PC-3 (cell line): ENCODE data around the gene SLC15A3. TPM values are rescaled to one million over a fixed set of nuclear protein-coding genes. Genes with fewer than 3 reads are reported as not detected.

Source experiments
- ATAC-seq: fragments of 200-7000 bp; cut with Tn5 transposase; 2 replicates; pipeline ENCODE4 v1.9.1; 2020; ENCODE audit warnings: mild to moderate bottlenecking, moderate library complexity
- BruUV-seq: library from RNA; stranded (reverse); fragments of 400-500 nt; replicated peaks from 2 replicates; lab custom pipeline; 2021; lab: Mats Ljungman, UMichigan
- CTCF ChIA-PET: fragments of 300-600 bp; sonication (Branson Sonifier 250); formaldehyde crosslinking; loops from one replicate; lab custom pipeline; 2022; ENCODE audit warnings: antibody characterized with exemption; lab: Charles Lee
- POLR2A ChIA-PET: fragments of 300-600 bp; sonication (Branson Sonifier 250); formaldehyde crosslinking; loops from one replicate; lab custom pipeline; 2022; ENCODE audit warnings: antibody characterized with exemption; ENCODE audit not compliant: unreplicated experiment; lab: Charles Lee
- DNase-seq: peaks from one replicate; pipeline ENCODE4 v3.0.0-alpha.2; 2015
- H2AFZ ChIP-seq: fragments of 300-600 bp; sonication (generic); 2 replicates; pipeline ENCODE4 v1.6.0; 2016; ENCODE audit warnings: antibody characterized with exemption, low read length
- H3F3A ChIP-seq: fragments of 300-600 bp; sonication (generic); one replicate; pipeline ENCODE4 v1.6.0; 2017; ENCODE audit warnings: antibody characterized with exemption, low read length, control low read depth, mild to moderate bottlenecking; ENCODE audit not compliant: unreplicated experiment
- H3K27ac ChIP-seq: fragments of 300-600 bp; sonication (generic); 2 replicates; pipeline ENCODE4 v1.5.1; 2016; ENCODE audit warnings: mild to moderate bottlenecking, low read length
- H3K27me3 ChIP-seq: fragments of 300-600 bp; sonication (generic); 2 replicates; pipeline ENCODE4 v1.6.1; 2016; ENCODE audit warnings: low read length, mixed read lengths
- H3K36me3 ChIP-seq: fragments of 300-600 bp; sonication (generic); 2 replicates; pipeline ENCODE4 v1.6.1; 2016; ENCODE audit warnings: low read depth, mixed run types, low read length, mixed read lengths
- H3K4me1 ChIP-seq: fragments of 300-600 bp; sonication (generic); 2 replicates; pipeline ENCODE4 v1.5.1; 2016; ENCODE audit warnings: low read length; ENCODE audit not compliant: insufficient read depth
- H3K4me2 ChIP-seq: fragments of 300-600 bp; sonication (generic); 2 replicates; pipeline ENCODE4 v1.6.0; 2016; ENCODE audit warnings: low read length
- H3K4me3 ChIP-seq: fragments of 300-600 bp; sonication (generic); 2 replicates; pipeline ENCODE4 v1.5.1; 2016; ENCODE audit warnings: mild to moderate bottlenecking, low read length, mixed read lengths
- H3K79me2 ChIP-seq: fragments of 300-600 bp; sonication (generic); 2 replicates; pipeline ENCODE4 v1.6.1; 2017; ENCODE audit warnings: low read length, mixed read lengths
- H3K9ac ChIP-seq: fragments of 300-600 bp; sonication (generic); 2 replicates; pipeline ENCODE4 v1.6.0; 2016; ENCODE audit warnings: mild to moderate bottlenecking, low read length
- H3K9me2 ChIP-seq: fragments of 300-600 bp; sonication (generic); replicated peaks from 2 replicates; pipeline ENCODE4 v1.6.1; 2016; ENCODE audit warnings: mixed run types, low read length, mixed read lengths
- H3K9me3 ChIP-seq: fragments of 300-600 bp; sonication (generic); 2 replicates; pipeline ENCODE4 v1.6.1; 2016; ENCODE audit warnings: low read length, mixed read lengths
- H4K20me1 ChIP-seq: fragments of 300-600 bp; sonication (generic); 2 replicates; pipeline ENCODE4 v1.6.1; 2016; ENCODE audit warnings: low read length, mixed read lengths
- CTCF ChIP-seq: fragments of 300-600 bp; sonication (generic); conservative IDR thresholded peaks from 2 replicates; pipeline ENCODE4 v1.5.1; 2017; ENCODE audit warnings: antibody characterized with exemption, low read depth, mild to moderate bottlenecking, low read length
- EZH2 ChIP-seq: fragments of 300-600 bp; sonication (generic); IDR thresholded peaks from one replicate; pipeline ENCODE4 v1.6.1; 2017; ENCODE audit warnings: antibody characterized with exemption, mild to moderate bottlenecking, low read length; ENCODE audit not compliant: unreplicated experiment
- EZH2phosphoT487 ChIP-seq: fragments of 300-600 bp; sonication (generic); IDR thresholded peaks from 2 replicates; pipeline ENCODE4 v1.6.1; 2018; ENCODE audit warnings: mild to moderate bottlenecking, antibody characterized with exemption, low read length, borderline replicate concordance
- intact Hi-C: fragments of 100-400 bp; cut with micrococcal nuclease; formaldehyde crosslinking; loops from 2 replicates; pipeline ENCODE4 v1.9.0; 2023
- total RNA-seq: library from RNA; depleted of rRNA; stranded (reverse); fragments of >200 nt; gene quantifications from 2 replicates; pipeline ENCODE4 v1.2.3, GENCODE V29; 2014

The SLC15A3 gene
- total RNA-seq, 1 experiment from 2014 or later = not detected

- no TSS peak for BruUV-seq
- H3F3A ChIP-seq = no peaks in the 10 kb centered on the region
- intact Hi-C loops = no loop called here
- H3K27me3 ChIP-seq = no peaks in the 10 kb centered on the region
- no peaks in the 10 kb centered on the region for H3K79me2 ChIP-seq
- no peak for TF ChIP-seq EZH2phosphoT487
- no peak for TF ChIP-seq EZH2
- TF ChIP-seq CTCF = no peak
- no peak overlapping the region for H2AFZ ChIP-seq
- no peaks in the 10 kb centered on the region for H3K9me3 ChIP-seq
- DNase-seq (no peak), ATAC-seq (no peak)
- H3K9me2 ChIP-seq = no peaks in the 10 kb centered on the region
- peaks cover 6% of the 10 kb centered on the region; the same call in 1 of the 2 replicates for H3K4me1 ChIP-seq
- H3K27ac ChIP-seq = no peak overlapping the region
- H3K9ac ChIP-seq = no peak overlapping the region
- H3K4me3 ChIP-seq = no peak overlapping the region
- ChIA-PET POLR2A (no interaction called here), CTCF (no interaction called here)
- no peak overlapping the region for H3K4me2 ChIP-seq
- no peaks in the 10 kb centered on the region for H3K36me3 ChIP-seq
- H4K20me1 ChIP-seq = no peaks in the 10 kb centered on the region
Measured at GRCh38 chr11:60941371-60942119, 10.4 kb downstream of the SLC15A3 start.

DNA sequence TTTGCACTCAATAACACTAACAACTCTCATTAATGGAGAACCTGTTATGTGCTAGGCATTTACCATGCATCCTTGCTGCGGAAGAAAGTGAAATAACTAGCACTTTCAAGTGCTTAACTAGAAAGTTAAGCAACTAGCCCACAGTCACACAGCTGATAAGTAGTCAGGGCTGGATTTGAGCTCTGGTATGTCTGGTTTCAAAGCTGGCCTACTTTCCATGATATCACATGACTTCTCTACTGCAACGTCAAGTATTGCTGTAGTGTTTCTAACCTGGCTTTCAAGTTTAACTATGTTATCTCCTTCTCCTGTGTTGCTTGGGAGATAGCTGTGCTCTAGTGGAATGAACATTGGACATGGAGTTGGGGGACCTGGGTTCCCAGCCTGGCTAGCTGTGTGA, 12.1 kb downstream of the SLC15A3 start:
- no peaks in the 10 kb centered on the region for H4K20me1 ChIP-seq
- H3K27ac ChIP-seq = no peak overlapping the region
- no peak for DNase-seq
- H3K4me2 ChIP-seq = no peak overlapping the region
- H3K4me1 ChIP-seq = peaks cover 6% of the 10 kb centered on the region; the same call in 1 of the 2 replicates
- TF ChIP-seq EZH2 = no peak
- TF ChIP-seq CTCF = no peak
- no peaks in the 10 kb centered on the region for H3K36me3 ChIP-seq
- H3K9ac ChIP-seq = no peak overlapping the region
- POLR2A ChIA-PET = interaction anchor here (0.6 kb wide), 1 partner anchor 173 kb away, joined by 4 read pairs; no protein-coding TSS in a partner anchor
- intact Hi-C loops = no loop called here
- no peaks in the 10 kb centered on the region for H3K9me2 ChIP-seq
- ATAC-seq = no peak
- no peaks in the 10 kb centered on the region for H3K9me3 ChIP-seq
- CTCF ChIA-PET = no interaction called here
- H2AFZ ChIP-seq = no peak overlapping the region
- BruUV-seq = no TSS peak
- no peaks in the 10 kb centered on the region for H3F3A ChIP-seq
- H3K4me3 ChIP-seq = no peak overlapping the region
- H3K79me2 ChIP-seq = no peaks in the 10 kb centered on the region
- H3K27me3 ChIP-seq = no peaks in the 10 kb centered on the region

DNA sequence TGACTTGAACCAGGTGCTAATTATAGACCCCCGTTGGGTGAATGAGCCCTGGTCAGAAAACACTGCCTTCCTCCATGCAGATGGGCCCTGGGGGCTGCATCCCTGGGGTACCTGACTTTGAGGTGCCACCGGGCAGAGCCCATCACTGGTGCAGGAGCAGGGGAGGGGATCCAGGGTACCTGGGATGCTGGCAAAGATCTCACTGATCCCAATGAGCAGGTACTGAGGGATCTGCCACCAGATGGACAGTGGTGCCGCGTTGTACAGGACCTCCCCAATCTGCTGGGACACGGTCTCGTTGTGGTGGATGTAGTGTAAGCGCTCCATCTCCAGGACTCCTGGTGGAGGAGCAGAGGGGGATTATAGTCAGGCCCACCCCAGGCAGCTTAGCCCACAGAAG, 12.7 kb downstream of the SLC15A3 start:
- intact Hi-C loops = no loop called here
- peaks cover 6% of the 10 kb centered on the region; the same call in 1 of the 2 replicates for H3K4me1 ChIP-seq
- no peaks in the 10 kb centered on the region for H3K9me3 ChIP-seq
- no peak overlapping the region for H3K4me3 ChIP-seq
- ChIA-PET POLR2A (no interaction called here), CTCF (no interaction called here)
- no peak overlapping the region for H2AFZ ChIP-seq
- TF ChIP-seq CTCF = no peak
- TF ChIP-seq EZH2phosphoT487 = no peak
- no peak for TF ChIP-seq EZH2
- H3K79me2 ChIP-seq = no peaks in the 10 kb centered on the region
- H3K4me2 ChIP-seq = no peak overlapping the region
- H4K20me1 ChIP-seq = no peaks in the 10 kb centered on the region
- no peak overlapping the region for H3K9ac ChIP-seq
- no peaks in the 10 kb centered on the region for H3F3A ChIP-seq
- no peak overlapping the region for H3K27ac ChIP-seq
- no peak for DNase-seq
- H3K27me3 ChIP-seq = no peaks in the 10 kb centered on the region
- no peaks in the 10 kb centered on the region for H3K36me3 ChIP-seq
- H3K9me2 ChIP-seq = no peaks in the 10 kb centered on the region
- no TSS peak for BruUV-seq
- no peak for ATAC-seq
